Activated CD8-positive, alpha-beta T cell treated with anti-CD3 and anti-CD28 coated beads for 36 hours (primary cell): ENCODE measurements around the gene RAPGEF5. TPM values are rescaled to one million over a fixed set of nuclear protein-coding genes. Genes with fewer than 3 reads are reported as not detected.

Experiments
- ATAC-seq: fragments of 200-7000 bp; cut with Tn5 transposase; one replicate; pipeline ENCODE4 v1.10.0; 2021; ENCODE audit warnings: mild to moderate bottlenecking, moderate library complexity
- CTCF ChIA-PET: fragments of 350-600 bp; sonication (Branson Sonifier 250); formaldehyde crosslinking; loops from one replicate; lab custom pipeline; 2021; ENCODE audit warnings: antibody characterized with exemption; lab: Charles Lee
- POLR2A ChIA-PET: fragments of 350-600 bp; sonication (Branson Sonifier 250); formaldehyde crosslinking; loops from one replicate; lab custom pipeline; 2021; ENCODE audit warnings: antibody characterized with exemption; lab: Charles Lee
- DNase-seq: peaks from one replicate; pipeline ENCODE4 v3.0.0-alpha.2; 2020
- H3K27ac Mint-ChIP-seq: one replicate; pipeline ENCODE4 v1.8.0; 2021; ENCODE audit warnings: mild to moderate bottlenecking, mixed read lengths
- H3K27me3 Mint-ChIP-seq: one replicate; pipeline ENCODE4 v1.8.0; 2021; ENCODE audit warnings: mixed read lengths
- H3K36me3 Mint-ChIP-seq: one replicate; pipeline ENCODE4 v1.8.0; 2021; ENCODE audit warnings: low read depth, mixed read lengths
- H3K4me1 Mint-ChIP-seq: one replicate; pipeline ENCODE4 v1.8.0; 2021; ENCODE audit warnings: low read depth, mixed read lengths
- H3K4me3 Mint-ChIP-seq: one replicate; pipeline ENCODE4 v1.8.0; 2021; ENCODE audit warnings: mild to moderate bottlenecking, moderate library complexity, mixed read lengths
- H3K9me3 Mint-ChIP-seq: one replicate; pipeline ENCODE4 v1.8.0; 2021; ENCODE audit warnings: mixed read lengths
- intact Hi-C: fragments of 100-400 bp; cut with micrococcal nuclease; formaldehyde crosslinking; loops from one replicate; pipeline ENCODE4 v1.10.0; 2022
- total RNA-seq, 2 experiments: library from RNA; stranded (reverse); gene quantifications; one replicate each; pipeline ENCODE4 v1.2.3, GENCODE V29; 2021
- TF ChIP-seq, protein P1 (sequence below): fragments of 200-600 bp; IDR thresholded peaks from one replicate; pipeline ENCODE4 v1.8.0; 2022; ENCODE audit warnings: antibody characterized with exemption, mild to moderate bottlenecking

The RAPGEF5 gene
- total RNA-seq, 2 experiments from 2014 or later: 0.92 to 0.99 TPM

DNA sequence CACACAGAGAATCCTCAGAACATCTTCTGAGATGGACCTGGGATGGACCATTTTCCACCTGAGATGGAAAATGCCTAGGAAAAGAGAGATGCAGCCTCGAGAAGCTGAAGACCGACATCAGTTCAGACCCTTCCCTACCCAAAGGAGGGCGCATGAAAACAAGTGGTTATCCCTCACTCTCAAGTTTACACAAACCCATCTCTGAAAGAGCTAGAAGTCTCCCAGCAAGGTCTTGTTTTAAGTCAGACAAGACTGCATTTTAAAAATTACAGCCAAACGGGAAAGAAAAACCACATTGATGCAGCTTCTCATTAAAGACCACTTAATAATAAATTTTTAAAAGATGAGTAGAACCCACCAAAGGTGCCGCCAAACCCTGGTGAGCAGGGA lies 1.3 kb downstream of the RAPGEF5 start:
- H3K4me3 Mint-ChIP-seq: peak overlapping the region; percentile 51
- intact Hi-C loops: no loop called here
- ChIA-PET POLR2A (no interaction called here), CTCF (interaction anchor here (0.8 to 1.1 kb wide), 2 partner anchors 9 to 252 kb away, joined by 3 to 6 read pairs; no protein-coding TSS in a partner anchor)
- no peaks in the 10 kb centered on the region for H3K36me3 Mint-ChIP-seq
- ATAC-seq (no peak), DNase-seq (no peak)
- H3K9me3 Mint-ChIP-seq: peaks cover 12% of the 10 kb centered on the region
- TF ChIP-seq, protein P1, sequence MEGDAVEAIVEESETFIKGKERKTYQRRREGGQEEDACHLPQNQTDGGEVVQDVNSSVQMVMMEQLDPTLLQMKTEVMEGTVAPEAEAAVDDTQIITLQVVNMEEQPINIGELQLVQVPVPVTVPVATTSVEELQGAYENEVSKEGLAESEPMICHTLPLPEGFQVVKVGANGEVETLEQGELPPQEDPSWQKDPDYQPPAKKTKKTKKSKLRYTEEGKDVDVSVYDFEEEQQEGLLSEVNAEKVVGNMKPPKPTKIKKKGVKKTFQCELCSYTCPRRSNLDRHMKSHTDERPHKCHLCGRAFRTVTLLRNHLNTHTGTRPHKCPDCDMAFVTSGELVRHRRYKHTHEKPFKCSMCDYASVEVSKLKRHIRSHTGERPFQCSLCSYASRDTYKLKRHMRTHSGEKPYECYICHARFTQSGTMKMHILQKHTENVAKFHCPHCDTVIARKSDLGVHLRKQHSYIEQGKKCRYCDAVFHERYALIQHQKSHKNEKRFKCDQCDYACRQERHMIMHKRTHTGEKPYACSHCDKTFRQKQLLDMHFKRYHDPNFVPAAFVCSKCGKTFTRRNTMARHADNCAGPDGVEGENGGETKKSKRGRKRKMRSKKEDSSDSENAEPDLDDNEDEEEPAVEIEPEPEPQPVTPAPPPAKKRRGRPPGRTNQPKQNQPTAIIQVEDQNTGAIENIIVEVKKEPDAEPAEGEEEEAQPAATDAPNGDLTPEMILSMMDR: no peak
- peaks cover 5% of the 10 kb centered on the region for H3K4me1 Mint-ChIP-seq
- H3K27ac Mint-ChIP-seq: no peak overlapping the region
- peaks cover 40% of the 10 kb centered on the region for H3K27me3 Mint-ChIP-seq

DNA sequence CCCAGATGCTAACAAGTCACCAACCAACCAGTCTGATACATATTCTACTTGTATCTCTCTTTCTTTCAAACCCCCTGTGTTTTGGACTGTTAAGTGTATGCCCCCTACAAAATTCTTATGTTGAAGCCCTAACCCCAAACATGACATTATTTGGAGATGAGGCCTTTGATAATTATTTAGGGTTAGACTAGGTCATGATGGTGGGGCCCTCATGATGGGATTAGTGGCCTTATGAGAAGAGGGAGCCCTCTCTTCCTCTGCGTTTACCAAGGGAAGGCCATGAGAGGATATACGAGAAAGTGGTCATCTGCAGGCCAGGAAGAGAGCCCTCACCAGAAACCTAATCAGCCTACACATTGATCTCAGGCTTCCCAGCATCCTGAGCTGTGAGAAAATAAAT lies 2.5 kb downstream of the RAPGEF5 start:
- intact Hi-C loops: no loop called here
- H3K4me3 Mint-ChIP-seq: no peak overlapping the region
- ChIA-PET POLR2A (interaction anchor here (0.6 kb wide), 1 partner anchor 82 kb away, joined by 3 read pairs; no protein-coding TSS in a partner anchor), CTCF (no interaction called here)
- DNase-seq: no peak
- TF ChIP-seq, protein P1: no peak
- peaks cover 42% of the 10 kb centered on the region for H3K27me3 Mint-ChIP-seq
- no peaks in the 10 kb centered on the region for H3K36me3 Mint-ChIP-seq
- peaks cover 5% of the 10 kb centered on the region for H3K4me1 Mint-ChIP-seq
- H3K27ac Mint-ChIP-seq: no peak overlapping the region
- no peak for ATAC-seq
- peaks cover 12% of the 10 kb centered on the region for H3K9me3 Mint-ChIP-seq

DNA sequence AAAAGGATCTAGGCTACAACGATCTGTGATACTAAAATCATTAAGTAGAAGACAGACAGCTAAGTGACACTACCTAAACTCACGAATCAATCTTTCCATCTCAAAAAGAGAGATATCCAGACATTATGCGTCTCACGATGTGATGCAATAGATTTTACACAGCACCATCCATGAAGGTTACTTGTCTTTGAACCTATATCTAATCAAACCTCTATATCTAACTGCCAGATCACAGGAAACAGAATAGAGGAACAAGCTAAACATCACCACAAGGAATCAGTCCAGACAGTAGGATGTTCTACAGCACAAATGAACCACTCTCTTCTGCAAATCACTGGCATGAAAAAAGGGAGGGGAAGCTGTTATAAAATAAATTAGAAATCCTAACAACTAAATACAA lies 4.1 kb downstream of the RAPGEF5 start:
- intact Hi-C loops: no loop called here
- H3K4me3 Mint-ChIP-seq: no peak overlapping the region
- H3K27ac Mint-ChIP-seq: no peak overlapping the region
- no peak for DNase-seq
- TF ChIP-seq, protein P1: no peak
- peaks cover 12% of the 10 kb centered on the region for H3K9me3 Mint-ChIP-seq
- peaks cover 5% of the 10 kb centered on the region for H3K4me1 Mint-ChIP-seq
- POLR2A ChIA-PET: no interaction called here
- peaks cover 37% of the 10 kb centered on the region for H3K27me3 Mint-ChIP-seq
- CTCF ChIA-PET: no interaction called here
- no peak for ATAC-seq
- H3K36me3 Mint-ChIP-seq: no peaks in the 10 kb centered on the region

DNA sequence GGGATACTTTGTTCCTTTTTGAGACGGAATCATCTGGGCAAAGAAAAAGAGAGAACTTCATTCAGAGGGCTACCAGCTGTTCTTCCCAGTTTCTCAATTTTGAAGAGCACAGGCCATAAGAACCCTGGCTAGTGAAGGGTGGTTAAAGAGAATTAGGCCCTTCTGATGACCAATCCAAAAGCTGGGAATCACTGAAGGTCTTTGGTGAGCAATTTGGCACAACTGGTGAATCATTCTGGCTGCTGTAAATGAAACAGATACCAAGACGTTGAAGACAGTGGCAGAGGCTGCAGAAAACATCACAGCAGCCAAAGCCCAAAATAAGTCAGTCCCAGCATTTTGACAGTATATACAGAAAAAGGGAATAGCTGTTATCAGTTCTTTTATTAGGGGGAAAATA lies 5.1 kb downstream of the RAPGEF5 start:
- no peaks in the 10 kb centered on the region for H3K36me3 Mint-ChIP-seq
- ATAC-seq (no peak), DNase-seq (no peak)
- no peak overlapping the region for H3K4me3 Mint-ChIP-seq
- ChIA-PET CTCF (interaction anchor here (1.0 kb wide), 1 partner anchor 242 kb away, joined by 3 read pairs; no protein-coding TSS in a partner anchor), POLR2A (no interaction called here)
- intact Hi-C loops: no loop called here
- peaks cover 2% of the 10 kb centered on the region for H3K4me1 Mint-ChIP-seq
- H3K27me3 Mint-ChIP-seq: peaks cover 31% of the 10 kb centered on the region
- H3K9me3 Mint-ChIP-seq: peaks cover 12% of the 10 kb centered on the region
- TF ChIP-seq, protein P1: no peak
- no peak overlapping the region for H3K27ac Mint-ChIP-seq

DNA sequence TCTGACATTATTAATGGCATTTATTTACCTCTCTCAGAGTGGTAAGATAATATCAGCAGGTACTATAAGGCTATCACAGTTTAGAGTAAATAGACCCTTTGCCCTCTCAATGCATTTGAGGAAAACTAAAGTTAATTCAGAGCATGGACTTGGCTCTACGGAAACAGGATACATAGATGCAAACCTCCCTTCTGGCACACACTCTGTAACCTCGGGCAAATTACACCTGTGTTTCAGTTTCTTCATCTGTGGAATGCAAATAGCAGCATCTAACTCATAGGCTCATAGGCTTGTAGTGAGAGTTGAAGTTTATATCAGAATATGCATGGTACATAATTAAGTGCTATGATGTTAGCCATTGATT lies 5.6 kb downstream of the RAPGEF5 start:
- intact Hi-C loops: no loop called here
- ChIA-PET POLR2A (no interaction called here), CTCF (interaction anchor here (1.0 kb wide), 1 partner anchor 241 kb away, joined by 3 read pairs; no protein-coding TSS in a partner anchor)
- peaks cover 35% of the 10 kb centered on the region for H3K27me3 Mint-ChIP-seq
- H3K9me3 Mint-ChIP-seq: peaks cover 12% of the 10 kb centered on the region
- H3K4me3 Mint-ChIP-seq: no peak overlapping the region
- no peak overlapping the region for H3K27ac Mint-ChIP-seq
- no peak for ATAC-seq
- no peaks in the 10 kb centered on the region for H3K36me3 Mint-ChIP-seq
- TF ChIP-seq, protein P1: no peak
- peaks cover 2% of the 10 kb centered on the region for H3K4me1 Mint-ChIP-seq
- DNase-seq: no peak
